Testis (tissue), 2 donors: ENCODE results near the gene COL4A3.

Experiments
- CTCF ChIP-seq, 3 experiments: fragments of 450-650 bp in 2 of 3; fragments of 200-600 bp in 1 of 3; sonication (generic) in 1 of 3; IDR thresholded peaks; one replicate each; pipeline ENCODE4 v1.5.1; 2016 to 2019; ENCODE audit warnings: antibody characterized with exemption in 3 of 3, mild to moderate bottlenecking in 2 of 3, moderate library complexity in 1 of 3
- POLR2A ChIP-seq: fragments of 450-650 bp; IDR thresholded peaks from one replicate; pipeline ENCODE4 v1.6.1; 2017; ENCODE audit warnings: antibody characterized with exemption, mild to moderate bottlenecking, moderate library complexity

- no peak for TF ChIP-seq POLR2A
- no peak for TF ChIP-seq CTCF (IDR thresholded peaks at IDR 0.05)
Measured at GRCh38 chr2:227340106-227340505, 175.7 kb downstream of the COL4A3 start.
